MM.1S (cell line): ENCODE data around the gene SARNP.

ENCODE experiments used
- CTCF ChIP-seq: fragments of 300-600 bp; sonication (generic); IDR thresholded peaks from 2 replicates; pipeline ENCODE4 v1.5.1; 2016; ENCODE audit warnings: antibody characterized with exemption, low read length, mixed read lengths
- EZH2 ChIP-seq: fragments of 300-600 bp; sonication (generic); optimal IDR thresholded peaks from 2 replicates; pipeline ENCODE3; 2017; ENCODE audit warnings: low read depth, mild to moderate bottlenecking, antibody characterized with exemption, low read length, mixed read lengths
- EZH2phosphoT487 ChIP-seq: fragments of 300-600 bp; sonication (generic); IDR thresholded peaks from 2 replicates; pipeline ENCODE4 v1.6.1; 2018; ENCODE audit warnings: antibody characterized with exemption, low read length

DNA sequence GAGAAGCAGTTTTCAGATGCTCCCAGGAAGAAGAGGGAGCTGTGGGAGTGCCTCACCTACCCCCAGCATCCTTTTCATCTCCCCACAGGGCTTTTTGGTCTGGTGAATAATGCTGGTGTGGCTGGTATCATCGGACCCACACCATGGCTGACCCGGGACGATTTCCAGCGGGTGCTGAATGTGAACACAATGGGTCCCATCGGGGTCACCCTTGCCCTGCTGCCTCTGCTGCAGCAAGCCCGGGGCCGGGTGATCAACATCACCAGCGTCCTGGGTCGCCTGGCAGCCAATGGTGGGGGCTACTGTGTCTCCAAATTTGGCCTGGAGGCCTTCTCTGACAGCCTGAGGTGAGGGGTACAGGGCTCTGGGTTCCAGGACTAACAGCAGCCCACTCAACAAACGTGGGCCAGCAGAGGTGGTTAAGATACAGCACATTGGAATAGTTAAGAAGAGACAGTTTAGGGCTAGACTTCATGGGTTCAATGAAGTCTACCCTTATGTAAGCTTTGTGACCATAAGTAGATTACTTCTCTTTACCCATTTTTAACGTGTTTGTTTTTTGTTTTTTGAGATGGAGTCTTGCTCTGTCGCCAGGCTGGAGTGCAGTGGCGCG lies 95.8 kb downstream of the SARNP start:
- TF ChIP-seq EZH2phosphoT487 (no peak), CTCF (no peak), EZH2 (no peak)
